GM12892 (cell line): ENCODE measurements around the gene RTRAF.

Experiments used
- POLR2A ChIP-seq: IDR thresholded peaks from 2 replicates; pipeline ENCODE4 v1.6.1; 2011; ENCODE audit warnings: low read depth, low read length, control low read depth
- TAF1 ChIP-seq: IDR thresholded peaks from 2 replicates; pipeline ENCODE4 v1.6.1; 2011; ENCODE audit warnings: low read depth, mild to moderate bottlenecking, control low read depth, low read length, borderline replicate concordance

DNA sequence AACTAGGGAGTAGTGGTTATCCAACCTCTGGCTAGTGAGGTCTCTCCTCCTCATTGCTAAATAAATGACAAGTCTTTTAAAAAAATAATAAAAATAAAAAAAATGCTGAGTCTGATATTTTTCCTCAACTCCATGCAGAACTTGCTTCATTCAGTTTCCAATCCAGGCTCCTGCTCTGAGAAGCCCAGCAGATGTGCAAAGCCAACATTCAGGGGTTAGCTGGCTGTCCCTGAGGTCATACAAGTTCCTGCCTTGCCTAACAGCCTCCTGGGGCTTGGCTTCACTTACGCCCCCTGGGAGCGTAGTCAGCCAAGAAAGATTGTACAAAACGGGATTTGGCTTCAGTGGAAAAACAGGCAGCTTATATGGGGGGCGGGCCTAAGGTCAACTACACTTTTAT lies 23.3 kb downstream of the RTRAF start:
- TF ChIP-seq POLR2A (no peak), TAF1 (no peak)
